Body of pancreas (tissue), 4 donors: ENCODE results near the gene PSEN2. TPM values are rescaled to one million over a fixed set of nuclear protein-coding genes. Genes with fewer than 3 reads are reported as not detected.

Experiments
- ATAC-seq: fragments of 150-250 bp; one replicate; pipeline ENCODE4 v1.9.1; 2016
- DNase-seq, 4 donors: peaks; one replicate each; pipeline ENCODE4 v3.0.0-alpha.2; 2019
- H3K27ac ChIP-seq, 4 donors: fragments of 200-600 bp; sonication (generic); 1 replicate in 3 of 4; 2 replicates in 1 of 4; pipeline versions ENCODE4 v1.5.1 to v1.6.1; 2016 to 2019; ENCODE audit warnings: mild to moderate bottlenecking in 1 of 4, mixed read lengths in 1 of 4, moderate library complexity in 1 of 4
- H3K27me3 ChIP-seq, 2 donors: fragments of 200-600 bp; sonication (generic); one replicate each; pipeline ENCODE4 v1.6.0; 2016; ENCODE audit warnings: mild to moderate bottlenecking in 1 of 2
- H3K36me3 ChIP-seq, 2 donors: fragments of 200-600 bp; sonication (generic); replicated peaks in 1 of 2; 2 replicates each; pipeline ENCODE4 v1.5.1; 2016; ENCODE audit warnings: low read depth in 2 of 2; ENCODE audit not compliant: insufficient read depth in 1 of 2
- H3K4me1 ChIP-seq: fragments of 200-600 bp; sonication (generic); one replicate; pipeline ENCODE4 v1.6.0; 2016
- H3K4me3 ChIP-seq, 2 donors: fragments of 200-600 bp; sonication (generic); 1 replicate in 1 of 2; 2 replicates in 1 of 2; pipeline ENCODE4 v1.5.1; 2016 to 2019
- H3K9me3 ChIP-seq, 3 donors: fragments of 200-600 bp; sonication (generic); 1 replicate in 2 of 3; 2 replicates in 1 of 3; pipeline ENCODE4 v1.5.1; 2016
- POLR2A ChIP-seq, 3 donors: fragments of 450-650 bp; IDR thresholded peaks; one replicate each; pipeline ENCODE4 v1.6.1; 2016; ENCODE audit warnings: antibody characterized with exemption in 3 of 3, mild to moderate bottlenecking in 2 of 3
- WGBS, 2 donors: methylation state at CpG; one replicate each; pipeline ENCODE4 v1.1.5; 2017; 5-methylcytosine and 5-hydroxymethylcytosine counted together
- intact Hi-C: fragments of 100-400 bp; cut with DNase I; formaldehyde crosslinking; loops from one replicate; pipeline ENCODE4 v1.15.1; 2023
- total RNA-seq, 2 donors: library from RNA; depleted of rRNA; stranded (reverse); fragments of >200 nt; gene quantifications; one replicate each; pipeline ENCODE4 v1.1.0, GENCODE V29; 2016
- TF ChIP-seq, protein P1 (sequence below), 7 experiments: fragments of 450-650 bp in 4 of 7; fragments of 200-600 bp in 3 of 7; sonication (generic) in 3 of 7; IDR thresholded peaks; one replicate each; pipeline ENCODE4 v1.5.1; 2016 to 2019; ENCODE audit warnings: antibody characterized with exemption in 7 of 7

Gene PSEN2
- total RNA-seq, 2 donors from 2014 or later: 80.9 to 98.9 TPM

GRCh38 chr1:226825037-226825745 lies 45.2 kb upstream of the PSEN2 start:
- H3K4me1 ChIP-seq: peaks cover 5% of the 10 kb centered on the region
- WGBS, 2 donors: 73% methylated on average over 9 of the region's 9 CpGs
- no peak overlapping the region for H3K4me3 ChIP-seq
- ATAC-seq: no peak
- H3K36me3 ChIP-seq: no peaks in the 10 kb centered on the region
- no peaks in the 10 kb centered on the region for H3K9me3 ChIP-seq
- no peak for DNase-seq
- no peaks in the 10 kb centered on the region for H3K27me3 ChIP-seq
- intact Hi-C loops: loop anchor here (5.0 kb wide), 1 partner anchor 188 kb away; no protein-coding TSS in a partner anchor
- no peak overlapping the region for H3K27ac ChIP-seq
- TF ChIP-seq POLR2A (IDR thresholded peaks at IDR 0.05): no peak
- TF ChIP-seq, protein P1, sequence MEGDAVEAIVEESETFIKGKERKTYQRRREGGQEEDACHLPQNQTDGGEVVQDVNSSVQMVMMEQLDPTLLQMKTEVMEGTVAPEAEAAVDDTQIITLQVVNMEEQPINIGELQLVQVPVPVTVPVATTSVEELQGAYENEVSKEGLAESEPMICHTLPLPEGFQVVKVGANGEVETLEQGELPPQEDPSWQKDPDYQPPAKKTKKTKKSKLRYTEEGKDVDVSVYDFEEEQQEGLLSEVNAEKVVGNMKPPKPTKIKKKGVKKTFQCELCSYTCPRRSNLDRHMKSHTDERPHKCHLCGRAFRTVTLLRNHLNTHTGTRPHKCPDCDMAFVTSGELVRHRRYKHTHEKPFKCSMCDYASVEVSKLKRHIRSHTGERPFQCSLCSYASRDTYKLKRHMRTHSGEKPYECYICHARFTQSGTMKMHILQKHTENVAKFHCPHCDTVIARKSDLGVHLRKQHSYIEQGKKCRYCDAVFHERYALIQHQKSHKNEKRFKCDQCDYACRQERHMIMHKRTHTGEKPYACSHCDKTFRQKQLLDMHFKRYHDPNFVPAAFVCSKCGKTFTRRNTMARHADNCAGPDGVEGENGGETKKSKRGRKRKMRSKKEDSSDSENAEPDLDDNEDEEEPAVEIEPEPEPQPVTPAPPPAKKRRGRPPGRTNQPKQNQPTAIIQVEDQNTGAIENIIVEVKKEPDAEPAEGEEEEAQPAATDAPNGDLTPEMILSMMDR (IDR thresholded peaks at IDR 0.05): no peak

GRCh38 chr1:226825746-226826100 lies 44.7 kb upstream of the PSEN2 start:
- DNase-seq (no peak), ATAC-seq (no peak)
- TF ChIP-seq POLR2A (IDR thresholded peaks at IDR 0.05): no peak
- TF ChIP-seq, protein P1 (IDR thresholded peaks at IDR 0.05): no peak
- H3K36me3 ChIP-seq: no peaks in the 10 kb centered on the region
- no peak overlapping the region for H3K27ac ChIP-seq
- H3K27me3 ChIP-seq: no peaks in the 10 kb centered on the region
- no peaks in the 10 kb centered on the region for H3K9me3 ChIP-seq
- 82 to 86% methylated on average over 3 of the region's 3 CpGs for WGBS, 2 donors
- intact Hi-C loops: loop anchor here (5.0 kb wide), 1 partner anchor 188 kb away; no protein-coding TSS in a partner anchor
- H3K4me3 ChIP-seq: no peak overlapping the region
- H3K4me1 ChIP-seq: peaks cover 5% of the 10 kb centered on the region

DNA sequence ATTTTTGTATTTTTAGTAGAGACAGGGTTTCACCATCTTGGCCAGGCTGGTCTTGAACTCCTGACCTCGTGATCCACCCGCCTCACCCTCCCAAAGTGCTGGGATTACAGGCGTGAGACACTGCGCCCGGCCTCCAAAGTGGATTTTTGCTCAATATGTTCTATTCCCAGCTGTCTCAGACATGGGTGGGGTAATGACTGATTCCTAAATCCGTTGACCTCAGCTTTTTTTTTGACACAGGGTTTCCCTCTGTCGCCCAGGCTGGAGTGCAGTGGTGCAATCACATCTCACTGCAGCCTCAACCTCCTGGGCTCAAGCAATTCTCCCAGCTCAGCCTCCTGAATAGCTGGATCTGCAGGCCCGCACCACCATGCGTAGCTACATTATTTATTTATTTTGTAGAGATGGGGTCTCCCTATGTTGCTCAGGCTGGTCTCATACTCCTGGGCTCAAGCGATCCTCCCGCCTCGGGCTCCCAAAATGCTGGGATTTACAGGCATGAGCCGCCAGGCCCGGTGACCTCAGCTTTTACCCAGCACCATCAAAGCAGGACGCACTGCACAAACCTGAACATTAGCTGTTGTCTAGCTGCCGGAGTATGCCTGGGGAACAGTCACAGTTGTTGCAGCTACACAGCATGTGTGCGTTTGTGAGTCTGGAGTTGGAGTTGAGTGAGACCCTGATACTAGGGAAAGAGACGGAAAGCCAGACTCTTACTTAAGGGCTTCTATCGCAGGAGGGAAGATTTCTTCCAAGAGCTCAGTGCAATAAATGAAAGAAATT lies 43.7 kb upstream of the PSEN2 start:
- 86 to 97% methylated on average over 16 to 19 of the region's 19 CpGs for WGBS, 2 donors
- intact Hi-C loops: loop anchor here (5.0 kb wide), 1 partner anchor 189 kb away; no protein-coding TSS in a partner anchor
- Histone ChIP-seq H3K27ac (no peak overlapping the region), H3K27me3 (no peaks in the 10 kb centered on the region), H3K4me3 (no peak overlapping the region), H3K4me1 (peaks cover 5% of the 10 kb centered on the region), H3K9me3 (no peaks in the 10 kb centered on the region), H3K36me3 (no peaks in the 10 kb centered on the region)
- no peak for DNase-seq
- no peak for TF ChIP-seq POLR2A (IDR thresholded peaks at IDR 0.05)
- TF ChIP-seq, protein P1 (IDR thresholded peaks at IDR 0.05): no peak
- ATAC-seq: no peak

DNA sequence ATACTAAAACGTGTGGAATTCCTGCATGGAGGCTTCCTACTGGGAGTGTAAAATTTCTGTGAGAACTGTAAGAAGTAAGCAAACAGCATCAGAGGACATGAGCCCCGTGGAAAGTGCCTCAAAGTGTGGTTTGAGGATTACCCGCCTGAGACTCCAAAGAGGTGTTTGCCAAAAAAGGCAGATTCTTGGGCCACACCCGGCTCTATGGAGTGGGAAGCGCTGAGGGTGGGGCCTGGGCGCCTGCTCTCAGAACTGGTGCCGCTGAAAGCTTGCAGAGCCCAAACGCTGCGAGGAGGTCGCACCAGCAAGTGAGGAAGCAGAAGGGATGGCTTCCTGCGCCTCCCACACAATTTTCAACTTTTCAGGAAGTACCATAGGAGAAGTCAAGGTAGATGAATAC lies 43.0 kb upstream of the PSEN2 start:
- H3K36me3 ChIP-seq: no peaks in the 10 kb centered on the region
- H3K4me1 ChIP-seq: peaks cover 5% of the 10 kb centered on the region
- WGBS, 2 donors: 59 to 89% methylated on average over 11 of the region's 11 CpGs
- intact Hi-C loops: loop anchor here (5.0 kb wide), 1 partner anchor 190 kb away; no protein-coding TSS in a partner anchor
- H3K4me3 ChIP-seq: no peak overlapping the region
- no peak for TF ChIP-seq POLR2A (IDR thresholded peaks at IDR 0.05)
- TF ChIP-seq, protein P1 (IDR thresholded peaks at IDR 0.05): no peak
- peak overlapping the region in 2 of 4 donors; percentile 43 to 46 for H3K27ac ChIP-seq
- DNase-seq: peak; percentile 16 to 33 (median 28)
- H3K27me3 ChIP-seq: no peaks in the 10 kb centered on the region
- ATAC-seq: no peak
- H3K9me3 ChIP-seq: no peaks in the 10 kb centered on the region
